Effector memory CD8-positive, alpha-beta T cell (primary cell): ENCODE results near the gene RAB4A.

ENCODE experiments used
- ATAC-seq: fragments of 150-1000 bp; cut with Tn5 transposase; replicated peaks from 2 replicates; pipeline ENCODE4 v1.10.0; 2021; ENCODE audit warnings: mild to moderate bottlenecking, moderate library complexity
- DNase-seq, 3 experiments: peaks; one replicate each; pipeline ENCODE4 v3.0.0; 2021
- H3K27ac Mint-ChIP-seq, 2 donors: one replicate each; pipeline ENCODE4 v1.8.0; 2022; ENCODE audit warnings: mild to moderate bottlenecking in 2 of 2, mixed read lengths in 2 of 2, moderate library complexity in 2 of 2
- H3K27me3 Mint-ChIP-seq, 2 donors: one replicate each; pipeline ENCODE4 v1.8.0; 2022; ENCODE audit warnings: mixed read lengths in 2 of 2
- H3K36me3 Mint-ChIP-seq: one replicate; pipeline ENCODE4 v1.8.0; 2022; ENCODE audit warnings: mild to moderate bottlenecking, moderate library complexity, mixed read lengths; ENCODE audit not compliant: insufficient read depth
- H3K4me1 Mint-ChIP-seq, 2 donors: one replicate each; pipeline ENCODE4 v1.8.0; 2022; ENCODE audit warnings: low read depth in 2 of 2, mixed read lengths in 2 of 2
- H3K4me3 Mint-ChIP-seq, 2 donors: one replicate each; pipeline ENCODE4 v1.8.0; 2022; ENCODE audit warnings: mild to moderate bottlenecking in 2 of 2, mixed read lengths in 2 of 2, moderate library complexity in 2 of 2
- H3K9me3 Mint-ChIP-seq, 2 donors: one replicate each; pipeline ENCODE4 v1.8.0; 2022; ENCODE audit warnings: mixed read lengths in 2 of 2
- total RNA-seq, 9 experiments: gene quantifications; one replicate each; lab custom pipeline; 2026; lab: John Stamatoyannopoulos, UW

Gene RAB4A
- total RNA-seq = 16.8 to 34.6 (median 22.2) reads per million in 9 experiments

- peaks cover 8% of the 10 kb centered on the region for H3K36me3 Mint-ChIP-seq
- DNase-seq (peak; percentile 65 to 75 (median 66)), ATAC-seq (peak; percentile 90)
- H3K4me3 Mint-ChIP-seq = peak within 1 kb of the TSS; percentile 91 to 97
- H3K9me3 Mint-ChIP-seq = peaks cover 0 to 1% of the 10 kb centered on the region in 2 donors
- H3K27me3 Mint-ChIP-seq = no peaks in the 10 kb centered on the region
- H3K4me1 Mint-ChIP-seq = peaks cover 22 to 34% of the 10 kb centered on the region in 2 donors
- peak within 1 kb of the TSS; percentile 85 to 92 for H3K27ac Mint-ChIP-seq
Measured at GRCh38 chr1:229270547-229271447, at the start of gene RAB4A. RAB4A (plus strand) TSS chr1:229271111; CDS start chr1:229271340, 229 bp downstream.

GRCh38 chr1:229222081-229222480, 48.8 kb upstream of the RAB4A start:
- DNase-seq (no peak), ATAC-seq (no peak)
- H3K27me3 Mint-ChIP-seq = no peaks in the 10 kb centered on the region
- no peak overlapping the region for H3K27ac Mint-ChIP-seq
- H3K4me1 Mint-ChIP-seq = peaks cover 0 to under 1% of the 10 kb centered on the region in 2 donors
- H3K9me3 Mint-ChIP-seq = no peaks in the 10 kb centered on the region
- H3K4me3 Mint-ChIP-seq = no peak overlapping the region
- H3K36me3 Mint-ChIP-seq = no peaks in the 10 kb centered on the region

- no peak for DNase-seq
- peaks cover 3 to 5% of the 10 kb centered on the region in 2 donors for H3K4me1 Mint-ChIP-seq
- ATAC-seq = no peak
- no peaks in the 10 kb centered on the region for H3K36me3 Mint-ChIP-seq
- H3K27ac Mint-ChIP-seq = no peak overlapping the region
- H3K27me3 Mint-ChIP-seq = peaks cover 0 to 6% of the 10 kb centered on the region in 2 donors
- H3K9me3 Mint-ChIP-seq = no peaks in the 10 kb centered on the region
- no peak overlapping the region for H3K4me3 Mint-ChIP-seq
Measured at GRCh38 chr1:229223498-229223897, 47.4 kb upstream of the RAB4A start.

GRCh38 chr1:229224308-229224707, 46.6 kb upstream of the RAB4A start:
- Mint-ChIP-seq H3K4me1 (peaks cover 3 to 5% of the 10 kb centered on the region in 2 donors), H3K27me3 (peaks cover 2 to 11% of the 10 kb centered on the region in 2 donors), H3K4me3 (no peak overlapping the region), H3K27ac (no peak overlapping the region), H3K36me3 (no peaks in the 10 kb centered on the region), H3K9me3 (no peaks in the 10 kb centered on the region)
- DNase-seq = no peak
- no peak for ATAC-seq

GRCh38 chr1:229225331-229225782, 45.6 kb upstream of the RAB4A start:
- H3K4me1 Mint-ChIP-seq = peaks cover 3 to 7% of the 10 kb centered on the region in 2 donors
- H3K27ac Mint-ChIP-seq = no peak overlapping the region
- no peak overlapping the region for H3K4me3 Mint-ChIP-seq
- H3K36me3 Mint-ChIP-seq = no peaks in the 10 kb centered on the region
- ATAC-seq (no peak), DNase-seq (no peak)
- H3K27me3 Mint-ChIP-seq = peaks cover 13 to 20% of the 10 kb centered on the region in 2 donors
- no peaks in the 10 kb centered on the region for H3K9me3 Mint-ChIP-seq

GRCh38 chr1:229226796-229227195, 44.1 kb upstream of the RAB4A start:
- peaks cover 26 to 27% of the 10 kb centered on the region in 2 donors for H3K27me3 Mint-ChIP-seq
- H3K36me3 Mint-ChIP-seq = no peaks in the 10 kb centered on the region
- no peak for DNase-seq
- no peak overlapping the region for H3K27ac Mint-ChIP-seq
- no peaks in the 10 kb centered on the region for H3K9me3 Mint-ChIP-seq
- no peak for ATAC-seq
- H3K4me3 Mint-ChIP-seq = no peak overlapping the region
- H3K4me1 Mint-ChIP-seq = peaks cover 3 to 7% of the 10 kb centered on the region in 2 donors

- DNase-seq (peak; percentile 79 to 80 (median 79)), ATAC-seq (peak; percentile 92)
- H3K36me3 Mint-ChIP-seq = no peaks in the 10 kb centered on the region
- H3K9me3 Mint-ChIP-seq = no peaks in the 10 kb centered on the region
- peak overlapping the region in 1 of 2 donors; percentile 7 for H3K27ac Mint-ChIP-seq
- H3K4me3 Mint-ChIP-seq = no peak overlapping the region
- H3K27me3 Mint-ChIP-seq = peaks cover 26 to 28% of the 10 kb centered on the region in 2 donors
- H3K4me1 Mint-ChIP-seq = peaks cover 3 to 7% of the 10 kb centered on the region in 2 donors
Measured at GRCh38 chr1:229227298-229227919, 43.5 kb upstream of the RAB4A start.

GRCh38 chr1:229228522-229228921, 42.4 kb upstream of the RAB4A start:
- ATAC-seq (no peak), DNase-seq (no peak)
- Mint-ChIP-seq H3K4me3 (no peak overlapping the region), H3K4me1 (peaks cover 3 to 7% of the 10 kb centered on the region in 2 donors), H3K27me3 (peaks cover 26 to 32% of the 10 kb centered on the region in 2 donors), H3K9me3 (no peaks in the 10 kb centered on the region), H3K36me3 (no peaks in the 10 kb centered on the region), H3K27ac (no peak overlapping the region)

- H3K9me3 Mint-ChIP-seq = no peaks in the 10 kb centered on the region
- no peak overlapping the region for H3K27ac Mint-ChIP-seq
- ATAC-seq (no peak), DNase-seq (no peak)
- no peaks in the 10 kb centered on the region for H3K36me3 Mint-ChIP-seq
- peaks cover 3 to 7% of the 10 kb centered on the region in 2 donors for H3K4me1 Mint-ChIP-seq
- peaks cover 30 to 39% of the 10 kb centered on the region in 2 donors for H3K27me3 Mint-ChIP-seq
- H3K4me3 Mint-ChIP-seq = no peak overlapping the region
Measured at GRCh38 chr1:229229137-229229720, 41.7 kb upstream of the RAB4A start.

GRCh38 chr1:229229721-229230139, 41.2 kb upstream of the RAB4A start:
- Mint-ChIP-seq H3K4me3 (no peak overlapping the region), H3K36me3 (no peaks in the 10 kb centered on the region), H3K4me1 (peaks cover 3 to 7% of the 10 kb centered on the region in 2 donors), H3K27me3 (peaks cover 35 to 44% of the 10 kb centered on the region in 2 donors), H3K9me3 (no peaks in the 10 kb centered on the region), H3K27ac (no peak overlapping the region)
- ATAC-seq (no peak), DNase-seq (no peak)

GRCh38 chr1:229230140-229230892, 40.6 kb upstream of the RAB4A start:
- no peak for ATAC-seq
- DNase-seq = no peak
- H3K4me1 Mint-ChIP-seq = peaks cover 3 to 7% of the 10 kb centered on the region in 2 donors
- H3K9me3 Mint-ChIP-seq = no peaks in the 10 kb centered on the region
- H3K36me3 Mint-ChIP-seq = no peaks in the 10 kb centered on the region
- no peak overlapping the region for H3K4me3 Mint-ChIP-seq
- H3K27me3 Mint-ChIP-seq = peaks cover 41 to 50% of the 10 kb centered on the region in 2 donors
- no peak overlapping the region for H3K27ac Mint-ChIP-seq

GRCh38 chr1:229230893-229231753, 39.8 kb upstream of the RAB4A start:
- no peaks in the 10 kb centered on the region for H3K36me3 Mint-ChIP-seq
- H3K4me3 Mint-ChIP-seq = no peak overlapping the region
- ATAC-seq = no peak
- H3K27me3 Mint-ChIP-seq = peaks cover 41 to 53% of the 10 kb centered on the region in 2 donors
- H3K4me1 Mint-ChIP-seq = peaks cover 3 to 7% of the 10 kb centered on the region in 2 donors
- no peak overlapping the region for H3K27ac Mint-ChIP-seq
- DNase-seq = no peak
- H3K9me3 Mint-ChIP-seq = no peaks in the 10 kb centered on the region
